Astrocyte of the hippocampus (primary cell): ENCODE measurements around the gene COL19A1.
"Not testable (repeated sequence)": the region's sequence is repeated elsewhere in the genome, so short reads cannot be mapped to it uniquely, and the experiment has no call there.

Experiments
- DNase-seq: peaks from one replicate; pipeline ENCODE4 v3.0.0; 2011; ENCODE audit warnings: low read depth, low spot score

Gene COL19A1

GRCh38 chr6:69900869-69901268 is 34.5 kb downstream of the COL19A1 start:
- DNase-seq: no peak

GRCh38 chr6:69901361-69901760 is 35.0 kb downstream of the COL19A1 start:
- DNase-seq: no peak

GRCh38 chr6:69907981-69908498 is 41.7 kb downstream of the COL19A1 start:
- DNase-seq: peak; percentile 38

GRCh38 chr6:69913361-69913760 is 47.0 kb downstream of the COL19A1 start:
- no peak for DNase-seq

GRCh38 chr6:69914015-69914485 is 47.7 kb downstream of the COL19A1 start:
- no peak for DNase-seq

GRCh38 chr6:69915346-69915745 is 49.0 kb downstream of the COL19A1 start:
- DNase-seq: no peak

GRCh38 chr6:69917834-69918233 is 51.5 kb downstream of the COL19A1 start:
- peak; percentile 38 for DNase-seq

GRCh38 chr6:69918813-69919475 is 52.6 kb downstream of the COL19A1 start:
- no peak for DNase-seq

GRCh38 chr6:69921066-69921465 is 54.7 kb downstream of the COL19A1 start:
- DNase-seq: not testable (repeated sequence)

GRCh38 chr6:69921611-69922010 is 55.3 kb downstream of the COL19A1 start:
- DNase-seq: not testable (repeated sequence)

- no peak for DNase-seq
Measured at GRCh38 chr6:69926745-69927144, 60.4 kb downstream of the COL19A1 start.

GRCh38 chr6:69933239-69933638 is 66.9 kb downstream of the COL19A1 start:
- DNase-seq: peak; percentile 26

GRCh38 chr6:69935079-69935478 is 68.7 kb downstream of the COL19A1 start:
- no peak for DNase-seq

- peak; percentile 76 for DNase-seq
Measured at GRCh38 chr6:69936674-69937363, 70.5 kb downstream of the COL19A1 start.

- DNase-seq: no peak
Measured at GRCh38 chr6:69937402-69938136, 71.2 kb downstream of the COL19A1 start.

GRCh38 chr6:69942485-69942884 is 76.1 kb downstream of the COL19A1 start:
- no peak for DNase-seq

GRCh38 chr6:69945192-69945591 is 78.8 kb downstream of the COL19A1 start:
- no peak for DNase-seq

- DNase-seq: no peak
Measured at GRCh38 chr6:69948479-69949114, 82.2 kb downstream of the COL19A1 start.

GRCh38 chr6:69953491-69953890 is 87.1 kb downstream of the COL19A1 start:
- DNase-seq: no peak

- DNase-seq: no peak
Measured at GRCh38 chr6:69954733-69955132, 88.4 kb downstream of the COL19A1 start.

- DNase-seq: no peak
Measured at GRCh38 chr6:69957985-69958559, 91.7 kb downstream of the COL19A1 start.
